ENCODE data around the gene RNPEP.
A peak's percentile ranks its signal among the peaks of the same experiment; 100 is the strongest.
"Not testable (repeated sequence)": the region's sequence is repeated elsewhere in the genome, so short reads cannot be mapped to it uniquely, and the experiment has no call there.

RNPEP gene

DNA sequence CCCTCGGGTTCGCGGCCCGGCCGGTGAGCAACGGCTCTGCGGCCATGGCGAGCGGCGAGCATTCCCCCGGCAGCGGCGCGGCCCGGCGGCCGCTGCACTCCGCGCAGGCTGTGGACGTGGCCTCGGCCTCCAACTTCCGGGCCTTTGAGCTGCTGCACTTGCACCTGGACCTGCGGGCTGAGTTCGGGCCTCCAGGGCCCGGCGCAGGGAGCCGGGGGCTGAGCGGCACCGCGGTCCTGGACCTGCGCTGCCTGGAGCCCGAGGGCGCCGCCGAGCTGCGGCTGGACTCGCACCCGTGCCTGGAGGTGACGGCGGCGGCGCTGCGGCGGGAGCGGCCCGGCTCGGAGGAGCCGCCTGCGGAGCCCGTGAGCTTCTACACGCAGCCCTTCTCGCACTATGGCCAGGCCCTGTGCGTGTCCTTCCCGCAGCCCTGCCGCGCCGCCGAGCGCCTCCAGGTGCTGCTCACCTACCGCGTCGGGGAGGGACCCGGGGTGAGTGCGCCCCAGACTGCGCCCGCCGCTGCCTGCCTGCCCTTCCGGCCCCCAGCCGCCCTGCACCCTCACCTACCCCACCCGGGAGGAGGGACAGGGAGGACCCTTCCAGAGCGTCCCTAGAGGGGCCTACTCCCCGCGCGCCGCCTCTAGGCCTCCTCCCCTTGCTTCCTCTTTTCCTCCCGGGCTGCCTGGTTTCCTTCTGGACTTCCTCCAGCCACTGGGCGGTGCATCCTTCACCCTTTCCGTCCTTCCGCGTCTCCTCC lies at the start of gene RNPEP:
Gene RNPEP (plus strand): TSS at position 26 of the 757 bp plus-strand sequence. CDS start 19 bp downstream, at position 45.
- DNase-seq, result peak; percentile 50 to 56

- DNase-seq, result no peak
These were observed 48.5 kb upstream of the RNPEP start for GRCh38 chr1:201933840-201934430.

GRCh38 chr1:201937624-201938213 lies 44.7 kb upstream of the RNPEP start:
- DNase-seq, result no peak

- DNase-seq, result no peak
These were observed 43.9 kb upstream of the RNPEP start for GRCh38 chr1:201938440-201939035.

DNA sequence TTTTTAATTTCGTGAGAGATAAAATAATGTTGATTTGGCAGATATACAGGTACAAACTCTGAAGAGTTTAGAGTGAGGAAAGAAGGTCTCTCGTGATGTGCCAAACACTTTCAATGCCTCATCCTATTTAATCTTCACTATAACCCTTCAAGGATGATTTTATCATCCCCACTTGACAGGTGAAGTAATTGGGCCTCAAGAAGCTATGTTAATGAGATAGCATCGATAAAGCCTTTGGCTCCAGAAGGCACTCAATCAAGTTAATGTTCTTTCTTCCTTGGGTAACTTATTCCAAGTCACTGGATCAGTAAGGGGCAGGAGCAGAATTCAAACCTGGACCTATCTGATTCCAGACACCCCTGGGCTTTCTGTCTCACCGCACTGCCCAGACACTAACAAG lies 43.3 kb upstream of the RNPEP start:
- no peak for DNase-seq

- no peak for DNase-seq
These were observed 42.9 kb upstream of the RNPEP start for GRCh38 chr1:201939574-201939973.

- DNase-seq, result not testable (repeated sequence)
These were observed 42.1 kb upstream of the RNPEP start for GRCh38 chr1:201940316-201940715.

DNA sequence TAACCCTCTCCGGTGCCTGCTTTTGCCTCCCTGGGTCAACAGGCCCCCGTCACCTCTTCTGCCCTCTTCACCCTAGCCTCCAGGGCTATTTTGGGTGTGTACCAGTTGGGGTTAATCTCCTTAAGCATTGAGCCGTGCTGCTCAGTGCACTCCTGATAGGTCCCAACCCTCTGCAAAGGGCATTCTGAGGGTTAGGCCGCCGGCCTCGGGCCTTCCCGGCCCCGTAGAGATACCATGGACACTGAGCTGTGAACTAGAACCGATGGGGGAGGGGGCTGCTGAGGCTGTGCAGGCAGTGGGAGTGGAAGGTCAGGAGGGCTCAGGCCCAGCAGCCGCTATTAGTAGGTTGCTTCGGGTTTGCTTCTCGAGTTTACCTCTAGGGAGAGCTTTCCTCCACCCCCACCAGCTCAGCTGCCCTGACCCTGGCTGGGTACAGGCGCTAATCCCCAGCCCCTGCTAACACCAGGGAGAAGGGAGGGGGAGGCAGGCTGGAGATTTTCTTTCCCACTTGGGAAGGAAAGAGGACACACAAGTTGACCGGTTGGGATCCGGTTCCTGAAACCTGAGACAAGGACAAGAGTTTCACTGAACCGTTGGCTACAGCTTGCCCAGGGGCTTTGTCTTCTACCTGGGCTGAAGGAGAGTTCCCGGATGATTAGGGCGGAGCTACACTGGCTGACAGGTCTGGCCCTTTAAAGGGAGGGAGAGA lies 40.9 kb upstream of the RNPEP start:
- no peak for DNase-seq

DNA sequence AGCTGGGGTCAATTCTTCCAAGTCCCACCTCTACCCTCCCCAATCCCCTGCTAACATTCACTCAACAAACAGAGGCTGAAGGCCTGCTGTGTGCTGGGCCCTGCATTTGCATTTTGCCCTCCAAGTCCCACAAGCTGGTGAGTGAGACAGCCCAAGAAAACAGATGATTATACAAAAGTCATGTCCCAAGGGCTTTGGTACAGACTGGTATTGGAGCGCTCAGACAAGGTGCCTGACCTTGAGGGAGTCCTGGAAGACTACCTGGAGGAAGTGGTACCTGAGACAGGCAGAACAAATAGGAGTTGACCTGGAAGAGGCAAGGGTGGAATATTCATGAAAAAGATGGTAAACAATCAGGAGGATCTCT lies 40.3 kb upstream of the RNPEP start:
- no peak for DNase-seq

DNA sequence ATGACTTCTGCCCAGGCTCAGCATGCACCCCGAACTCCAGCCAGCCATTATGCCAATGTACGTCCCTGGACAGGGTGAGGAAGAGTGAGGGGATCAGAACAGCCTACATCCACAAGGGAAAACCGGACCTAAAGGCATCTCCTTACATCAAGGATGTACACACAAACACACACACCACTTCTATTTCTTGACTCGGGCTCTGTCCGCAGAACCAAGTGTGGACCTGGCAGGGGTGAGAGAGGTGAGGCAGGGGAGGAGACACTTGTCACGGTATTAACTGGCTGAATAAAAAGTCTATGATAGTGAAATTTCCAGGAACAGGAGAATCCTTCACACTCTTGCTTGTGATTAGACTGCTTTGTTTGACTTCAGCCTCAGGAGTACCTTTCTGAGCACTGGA lies 38.4 kb upstream of the RNPEP start:
- no peak for DNase-seq

GRCh38 chr1:201944639-201945038 lies 37.8 kb upstream of the RNPEP start:
- DNase-seq, result no peak

- no peak for DNase-seq
These were observed 37.3 kb upstream of the RNPEP start for GRCh38 chr1:201945157-201945556.

- DNase-seq, result no peak
These were observed 36.6 kb upstream of the RNPEP start for GRCh38 chr1:201945863-201946223.

- no peak for DNase-seq
These were observed 36.1 kb upstream of the RNPEP start, which contains the start of gene LMOD1 for GRCh38 chr1:201946224-201946908. TSS of gene LMOD1 (minus strand) at chr1:201946548. CDS start at chr1:201946340, 208 bp downstream.

- no peak for DNase-seq
These were observed 34.8 kb upstream of the RNPEP start for GRCh38 chr1:201947697-201948008.

DNA sequence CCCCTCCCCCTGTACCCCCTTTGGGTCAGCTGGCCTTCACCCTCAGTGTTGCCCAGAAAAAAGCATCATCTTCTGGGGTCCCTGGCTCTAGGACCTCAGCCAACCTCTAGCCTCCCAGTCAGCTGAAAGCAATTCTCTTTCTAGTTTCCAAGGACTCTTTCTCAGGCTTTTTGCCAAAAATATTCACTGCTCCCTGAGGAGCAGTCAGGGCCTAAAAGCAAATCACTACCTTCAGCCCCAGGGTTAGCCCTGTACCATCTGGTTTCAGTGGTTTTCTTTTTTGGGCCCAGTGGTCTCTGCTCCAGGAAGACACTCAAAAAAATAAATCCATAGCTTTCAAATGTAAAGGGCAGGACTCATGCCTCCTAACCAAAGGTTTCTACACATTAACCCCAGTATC lies 33.0 kb upstream of the RNPEP start:
- DNase-seq, result no peak

GRCh38 chr1:201954263-201955008 lies 28.0 kb upstream of the RNPEP start:
- no peak for DNase-seq

DNA sequence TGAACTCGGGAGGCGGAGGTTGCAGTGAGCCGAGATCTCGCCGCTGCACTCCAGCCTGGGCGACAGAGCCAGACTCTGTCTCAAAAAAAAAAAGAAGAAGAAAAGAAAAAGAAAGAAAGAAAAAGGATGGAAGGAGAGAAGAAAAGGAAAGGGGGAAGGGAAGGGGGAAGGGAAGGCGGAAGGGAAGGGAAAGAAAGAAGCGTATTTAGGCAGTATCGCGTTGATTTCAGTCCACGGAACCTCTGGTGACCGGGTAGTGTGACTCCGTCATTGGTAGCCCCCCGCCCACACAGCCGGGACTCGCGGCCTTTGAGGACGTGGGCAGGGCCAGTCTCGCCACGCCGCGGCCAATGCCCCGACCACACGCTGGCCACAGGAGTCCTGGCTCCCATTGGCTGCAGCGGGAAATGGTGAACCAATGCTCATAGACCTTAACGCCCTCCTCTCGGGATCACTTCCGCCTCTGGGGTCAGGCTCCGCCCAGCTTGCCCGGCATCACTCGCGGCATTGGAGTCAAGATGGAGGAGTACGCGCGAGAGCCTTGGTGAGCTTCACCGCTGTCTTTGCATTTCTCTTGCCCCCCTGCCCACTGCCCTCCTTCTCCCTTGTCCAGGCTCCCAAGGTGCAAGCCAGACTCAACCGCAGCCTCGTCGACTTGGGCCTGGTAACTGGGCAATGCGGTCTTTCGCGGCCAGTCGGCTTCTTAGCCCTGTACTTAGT lies 27.3 kb upstream of the RNPEP start, which contains the start of gene TIMM17A:
Gene TIMM17A (plus strand): TSS at position 495 of the 720 bp plus-strand sequence. CDS start 24 bp downstream, at position 519.
- DNase-seq, result peak; percentile 93

- no peak for DNase-seq
These were observed 26.7 kb upstream of the RNPEP start for GRCh38 chr1:201955729-201956143.

DNA sequence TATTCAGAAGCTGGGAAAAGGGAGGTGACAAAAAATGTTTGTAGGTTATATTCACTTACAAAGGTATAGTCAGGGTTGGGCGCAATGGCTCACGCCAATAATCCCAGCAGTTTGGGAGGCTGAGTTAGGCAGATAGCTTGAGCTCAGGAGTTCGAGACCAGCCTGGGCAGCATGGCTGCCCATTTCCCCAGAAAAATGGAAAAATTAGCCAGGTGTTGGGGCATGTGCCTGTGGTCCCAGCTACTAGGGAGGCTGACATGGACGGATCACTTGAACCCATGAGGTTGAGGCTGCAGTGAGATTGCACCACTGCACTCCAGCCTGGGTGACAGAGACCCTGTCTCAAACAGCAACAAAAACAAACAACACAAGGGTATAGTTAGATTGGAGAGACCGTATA lies 24.1 kb upstream of the RNPEP start:
- no peak for DNase-seq

DNA sequence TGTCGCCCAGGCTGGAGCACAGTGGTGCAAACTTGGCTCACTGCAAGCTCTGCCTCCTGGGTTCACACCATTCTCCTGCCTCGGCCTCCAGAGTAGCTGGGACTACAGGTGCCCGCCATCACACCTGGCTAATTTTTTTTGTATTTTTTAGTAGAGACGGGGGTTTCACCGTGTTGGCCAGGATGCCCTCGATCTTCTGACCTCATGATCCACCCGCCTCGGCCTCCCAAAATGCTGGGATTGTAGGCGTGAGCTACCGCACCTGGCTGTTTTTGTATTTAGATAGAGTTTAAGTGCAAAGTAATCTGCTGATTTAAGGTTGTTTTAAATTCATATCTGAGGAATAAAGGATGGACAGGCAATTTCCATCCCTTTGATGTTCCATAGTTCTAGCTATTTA lies 20.1 kb upstream of the RNPEP start:
- not testable (repeated sequence) for DNase-seq

Data from CD4-positive, alpha-beta T cell treated with Interleukin-1 beta for 1 hour (primary cell).